GM12874 (cell line): ENCODE results near the gene EIF1AD.

ENCODE experiments used
- CTCF ChIP-seq: IDR thresholded peaks from 2 replicates; pipeline ENCODE4 v1.5.1; 2011; ENCODE audit warnings: low read depth, mild to moderate bottlenecking, control low read depth, low read length, moderate library complexity; ENCODE audit not compliant: insufficient read depth

The EIF1AD gene

DNA sequence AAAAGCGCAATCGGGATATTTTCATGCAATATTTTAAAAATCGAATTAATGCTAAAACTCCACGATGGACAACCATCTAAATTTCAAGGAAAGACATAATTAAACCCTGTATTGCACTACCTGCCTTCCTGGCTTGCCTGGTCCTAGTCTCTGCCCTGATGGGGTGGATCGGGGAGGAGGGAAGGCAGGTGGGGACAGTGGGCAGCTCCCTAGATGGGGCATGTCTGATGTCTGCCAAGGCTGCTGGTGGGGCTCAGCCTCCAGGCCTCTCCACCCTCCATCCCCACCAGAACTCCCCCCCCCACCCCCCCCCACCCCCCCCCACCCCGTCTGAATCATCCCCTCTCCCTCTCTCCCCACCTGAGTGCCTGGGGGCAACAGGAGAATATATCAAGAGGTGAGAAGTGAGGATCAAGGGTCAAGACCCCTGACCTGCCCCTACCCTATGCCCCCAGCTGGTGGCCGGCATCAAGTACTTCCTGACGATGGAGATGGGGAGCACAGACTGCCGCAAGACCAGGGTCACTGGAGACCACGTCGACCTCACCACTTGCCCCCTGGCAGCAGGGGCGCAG, 10.5 kb upstream of the EIF1AD start:
- TF ChIP-seq CTCF = no peak

DNA sequence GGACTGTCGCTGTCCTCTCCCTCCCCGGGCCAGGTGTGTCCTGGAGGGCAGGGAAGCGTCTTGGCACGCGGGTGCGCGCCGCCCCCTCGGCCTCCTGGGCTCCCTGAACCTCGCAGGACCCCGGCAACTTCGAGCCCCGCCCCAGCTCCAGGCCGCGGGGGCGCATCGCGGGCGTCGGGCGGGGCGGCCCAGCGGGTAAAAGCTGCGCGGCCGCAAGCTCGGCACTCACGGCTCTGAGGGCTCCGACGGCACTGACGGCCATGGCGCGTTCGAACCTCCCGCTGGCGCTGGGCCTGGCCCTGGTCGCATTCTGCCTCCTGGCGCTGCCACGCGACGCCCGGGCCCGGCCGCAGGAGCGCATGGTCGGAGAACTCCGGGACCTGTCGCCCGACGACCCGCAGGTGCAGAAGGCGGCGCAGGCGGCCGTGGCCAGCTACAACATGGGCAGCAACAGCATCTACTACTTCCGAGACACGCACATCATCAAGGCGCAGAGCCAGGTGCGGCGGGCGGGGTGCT, 9.9 kb upstream of the EIF1AD start, which contains the start of gene CST6:
Gene CST6, plus strand, starts transcription at position 224 of the 519 bp plus-strand sequence. Its CDS starts 37 bp downstream, at position 261.
- no peak for TF ChIP-seq CTCF

GRCh38 chr11:66011239-66011784, 9.4 kb upstream of the EIF1AD start:
- no peak for TF ChIP-seq CTCF

GRCh38 chr11:66008468-66009101, 6.6 kb upstream of the EIF1AD start:
- TF ChIP-seq CTCF = no peak

DNA sequence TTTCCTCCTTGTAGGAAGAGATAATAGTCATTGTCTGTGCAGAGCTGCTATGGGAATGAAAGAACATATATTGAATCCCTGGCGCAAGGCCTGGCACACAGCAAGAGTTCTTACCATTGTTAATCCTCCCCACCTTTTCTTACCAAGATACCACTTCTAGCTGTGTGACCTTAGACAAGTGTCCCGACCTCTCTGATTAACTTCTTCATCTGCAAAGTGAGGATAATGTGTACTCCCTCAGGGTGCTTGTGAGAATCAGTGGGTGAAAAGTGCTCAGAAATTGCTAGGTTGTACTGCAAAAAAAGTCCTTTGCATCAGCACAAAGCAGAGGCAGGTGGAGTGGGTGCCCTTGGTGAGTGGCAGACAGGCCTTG, 6.1 kb upstream of the EIF1AD start:
- TF ChIP-seq CTCF = no peak

DNA sequence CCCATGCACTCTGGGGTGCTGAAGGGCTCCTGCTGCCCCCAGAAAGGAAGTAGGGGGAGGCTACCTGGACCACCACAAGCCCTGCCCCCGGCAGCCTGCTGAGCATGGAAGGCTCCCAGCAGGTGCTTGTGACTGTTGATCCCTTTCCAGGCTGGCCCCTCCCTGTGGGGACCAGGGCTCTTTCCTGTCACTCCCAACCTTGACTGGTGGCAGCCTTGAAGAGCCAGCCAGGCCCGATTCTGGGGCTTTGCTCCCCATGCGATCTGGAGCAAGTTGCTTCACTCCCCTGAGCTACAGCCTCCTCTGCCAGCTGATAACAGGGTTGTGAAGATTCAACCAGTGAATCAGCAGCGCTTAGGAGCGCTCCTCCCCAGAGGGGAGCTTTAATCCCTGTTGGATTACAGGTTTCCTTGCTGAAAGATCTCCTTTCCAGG, 5.3 kb upstream of the EIF1AD start:
- TF ChIP-seq CTCF = no peak

DNA sequence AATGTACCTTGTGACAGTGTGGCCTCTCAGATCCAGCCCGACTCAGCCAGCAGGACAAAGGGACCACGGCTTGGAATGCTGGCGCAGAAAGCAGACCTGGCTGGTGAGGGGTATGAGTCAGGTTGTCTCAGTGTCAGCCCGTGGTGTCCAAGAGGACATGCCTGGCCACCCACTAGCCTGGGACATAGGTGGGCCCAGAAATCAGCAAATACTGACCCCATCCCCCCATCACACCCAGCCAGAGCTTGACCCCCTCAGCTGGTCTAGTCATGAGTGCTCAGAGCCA, 4.9 kb upstream of the EIF1AD start:
- TF ChIP-seq CTCF = no peak
